Neural progenitor cell (in vitro differentiated cells): ENCODE data around the gene BARX1. TPM values are rescaled to one million over a fixed set of nuclear protein-coding genes. Genes with fewer than 3 reads are reported as not detected.
"Not testable (repeated sequence)": the region's sequence is repeated elsewhere in the genome, so short reads cannot be mapped to it uniquely, and the experiment has no call there.

ENCODE experiments used
- DNase-seq: peaks from one replicate; pipeline ENCODE4 v3.0.0-alpha.2; 2016; ENCODE audit warnings: low spot score
- H2AFZ ChIP-seq: fragments of 200-600 bp; sonication (generic); replicated peaks from 2 replicates; pipeline ENCODE4 v1.6.1; 2016; ENCODE audit warnings: antibody characterized with exemption
- H3F3A ChIP-seq: fragments of 200-600 bp; sonication (generic); 2 replicates; pipeline ENCODE4 v1.6.1; 2016; ENCODE audit warnings: antibody characterized with exemption, low read depth
- H3K27ac ChIP-seq: fragments of 200-600 bp; sonication (generic); 2 replicates; pipeline ENCODE4 v1.5.1; 2016; ENCODE audit warnings: mild to moderate bottlenecking
- H3K27me3 ChIP-seq: fragments of 200-600 bp; sonication (generic); 2 replicates; pipeline ENCODE4 v1.6.1; 2016; ENCODE audit warnings: mild to moderate bottlenecking, moderate library complexity
- H3K36me3 ChIP-seq: fragments of 200-600 bp; sonication (generic); 2 replicates; pipeline ENCODE4 v1.5.1; 2016
- H3K4me1 ChIP-seq: fragments of 200-600 bp; sonication (generic); 2 replicates; pipeline ENCODE4 v1.6.1; 2016; ENCODE audit warnings: mixed run types
- H3K4me2 ChIP-seq: fragments of 200-600 bp; sonication (generic); 2 replicates; pipeline ENCODE4 v1.6.1; 2016
- H3K4me3 ChIP-seq: fragments of 200-600 bp; sonication (generic); 2 replicates; pipeline ENCODE4 v1.5.1; 2016
- H3K79me2 ChIP-seq: fragments of 200-600 bp; sonication (generic); 2 replicates; pipeline ENCODE4 v1.6.1; 2016; ENCODE audit warnings: low read depth
- H3K9ac ChIP-seq: fragments of 200-600 bp; sonication (generic); 2 replicates; pipeline ENCODE4 v1.6.1; 2016
- H3K9me3 ChIP-seq: fragments of 200-600 bp; sonication (generic); 2 replicates; pipeline ENCODE4 v1.5.1; 2016; ENCODE audit warnings: low read depth
- H4K20me1 ChIP-seq: fragments of 200-600 bp; sonication (generic); 2 replicates; pipeline ENCODE4 v1.6.1; 2016; ENCODE audit warnings: low read depth
- H3K27ac Mint-ChIP-seq: 3 replicates; pipeline ENCODE4 v1.8.0; 2021; ENCODE audit warnings: mixed read lengths
- H3K27me3 Mint-ChIP-seq: 2 replicates; pipeline ENCODE4 v1.8.0; 2022; ENCODE audit warnings: low read depth, mild to moderate bottlenecking, inconsistent platforms, moderate library complexity, mixed read lengths; ENCODE audit not compliant: insufficient read depth
- H3K36me3 Mint-ChIP-seq: 3 replicates; pipeline ENCODE4 v1.8.0; 2021; ENCODE audit warnings: mixed read lengths
- H3K4me1 Mint-ChIP-seq: 3 replicates; pipeline ENCODE4 v1.8.0; 2021; ENCODE audit warnings: mixed read lengths
- H3K4me3 Mint-ChIP-seq: 3 replicates; pipeline ENCODE4 v1.8.0; 2021; ENCODE audit warnings: mild to moderate bottlenecking, moderate library complexity, mixed read lengths
- H3K9me3 Mint-ChIP-seq: 3 replicates; pipeline ENCODE4 v1.8.0; 2020; ENCODE audit warnings: mixed read lengths
- EZH2 ChIP-seq: fragments of 200-600 bp; sonication (generic); IDR thresholded peaks from 2 replicates; pipeline ENCODE4 v1.6.1; 2017; ENCODE audit warnings: antibody characterized with exemption, mild to moderate bottlenecking, moderate library complexity
- EZH2phosphoT487 ChIP-seq: fragments of 200-600 bp; sonication (generic); IDR thresholded peaks from 2 replicates; pipeline ENCODE4 v1.6.1; 2017; ENCODE audit warnings: antibody characterized with exemption
- total RNA-seq: library from RNA; depleted of rRNA; stranded (reverse); fragments of >200 nt; gene quantifications from 2 replicates; pipeline ENCODE4 v1.2.3, GENCODE V29; 2015; ENCODE audit warnings: low replicate concordance
- TF ChIP-seq, protein P1 (sequence below): fragments of 200-600 bp; sonication (generic); IDR thresholded peaks from 2 replicates; pipeline ENCODE4 v1.5.1; 2017; ENCODE audit warnings: antibody characterized with exemption, mild to moderate bottlenecking

The BARX1 gene
- total RNA-seq, 1 donor from 2014 or later: 0.17 TPM

DNA sequence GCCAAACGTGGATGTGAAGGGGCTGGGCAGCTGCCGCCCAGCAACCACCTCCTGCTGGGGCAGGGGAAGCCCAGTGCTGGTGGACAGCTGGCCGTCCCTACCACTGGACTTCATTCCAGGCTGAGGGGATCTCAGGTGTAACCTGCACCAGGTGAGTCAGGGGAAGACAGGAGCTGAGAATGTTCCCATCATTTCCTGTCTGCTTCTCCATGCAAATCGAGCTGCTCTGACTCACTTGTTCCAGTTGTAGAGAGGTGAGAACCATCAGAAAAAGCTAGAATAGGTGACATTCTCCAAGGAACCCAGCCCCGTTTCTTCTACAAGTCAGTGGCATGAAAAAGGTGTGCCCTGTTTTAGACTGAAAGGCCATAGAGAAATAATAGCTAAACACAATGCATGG is 21.8 kb upstream of the BARX1 start:
- H3K9ac ChIP-seq: no peak overlapping the region
- H3K4me2 ChIP-seq: no peak overlapping the region
- Mint-ChIP-seq H3K27ac (no peak overlapping the region), H3K9me3 (peaks cover 14% of the 10 kb centered on the region), H3K36me3 (no peaks in the 10 kb centered on the region), H3K4me3 (no peak overlapping the region), H3K4me1 (no peaks in the 10 kb centered on the region), H3K27me3 (peaks cover 7% of the 10 kb centered on the region)
- H3F3A ChIP-seq: no peaks in the 10 kb centered on the region
- no peak overlapping the region for H3K4me3 ChIP-seq
- TF ChIP-seq EZH2 (no peak), EZH2phosphoT487 (no peak)
- TF ChIP-seq, protein P1, sequence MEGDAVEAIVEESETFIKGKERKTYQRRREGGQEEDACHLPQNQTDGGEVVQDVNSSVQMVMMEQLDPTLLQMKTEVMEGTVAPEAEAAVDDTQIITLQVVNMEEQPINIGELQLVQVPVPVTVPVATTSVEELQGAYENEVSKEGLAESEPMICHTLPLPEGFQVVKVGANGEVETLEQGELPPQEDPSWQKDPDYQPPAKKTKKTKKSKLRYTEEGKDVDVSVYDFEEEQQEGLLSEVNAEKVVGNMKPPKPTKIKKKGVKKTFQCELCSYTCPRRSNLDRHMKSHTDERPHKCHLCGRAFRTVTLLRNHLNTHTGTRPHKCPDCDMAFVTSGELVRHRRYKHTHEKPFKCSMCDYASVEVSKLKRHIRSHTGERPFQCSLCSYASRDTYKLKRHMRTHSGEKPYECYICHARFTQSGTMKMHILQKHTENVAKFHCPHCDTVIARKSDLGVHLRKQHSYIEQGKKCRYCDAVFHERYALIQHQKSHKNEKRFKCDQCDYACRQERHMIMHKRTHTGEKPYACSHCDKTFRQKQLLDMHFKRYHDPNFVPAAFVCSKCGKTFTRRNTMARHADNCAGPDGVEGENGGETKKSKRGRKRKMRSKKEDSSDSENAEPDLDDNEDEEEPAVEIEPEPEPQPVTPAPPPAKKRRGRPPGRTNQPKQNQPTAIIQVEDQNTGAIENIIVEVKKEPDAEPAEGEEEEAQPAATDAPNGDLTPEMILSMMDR: no peak
- no peaks in the 10 kb centered on the region for H3K36me3 ChIP-seq
- no peak for DNase-seq
- H3K4me1 ChIP-seq: no peaks in the 10 kb centered on the region
- H3K9me3 ChIP-seq: peaks cover 3% of the 10 kb centered on the region
- H4K20me1 ChIP-seq: no peaks in the 10 kb centered on the region
- H3K27me3 ChIP-seq: no peaks in the 10 kb centered on the region
- H3K79me2 ChIP-seq: no peaks in the 10 kb centered on the region
- H3K27ac ChIP-seq: no peak overlapping the region
- H2AFZ ChIP-seq: no peak overlapping the region

DNA sequence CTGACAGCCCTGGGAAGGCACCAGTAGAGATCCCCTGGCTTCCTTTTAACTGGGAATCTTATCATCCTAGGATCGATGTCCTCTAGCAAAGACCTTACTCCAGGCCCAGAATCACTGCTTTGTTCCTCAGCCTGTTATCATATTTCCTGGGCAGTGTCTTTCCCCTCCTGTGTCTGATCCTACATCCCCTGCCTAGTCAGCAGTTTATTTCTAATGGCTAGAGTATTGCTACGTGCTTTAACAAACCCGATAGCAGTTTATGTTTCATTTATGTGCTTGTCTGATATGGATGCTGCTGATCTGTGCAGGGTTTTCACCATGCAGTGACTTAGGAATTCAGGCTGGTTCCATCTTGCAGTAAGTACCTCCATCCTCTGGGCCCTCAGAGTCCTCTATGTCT is 20.9 kb upstream of the BARX1 start:
- Histone ChIP-seq H3K4me3 (no peak overlapping the region), H3K27ac (no peak overlapping the region), H3K9me3 (peaks cover 3% of the 10 kb centered on the region), H3K4me1 (no peaks in the 10 kb centered on the region), H2AFZ (no peak overlapping the region), H3K79me2 (no peaks in the 10 kb centered on the region), H3K9ac (no peak overlapping the region), H3F3A (no peaks in the 10 kb centered on the region), H3K27me3 (no peaks in the 10 kb centered on the region), H4K20me1 (no peaks in the 10 kb centered on the region), H3K4me2 (no peak overlapping the region), H3K36me3 (no peaks in the 10 kb centered on the region)
- Mint-ChIP-seq H3K27ac (no peak overlapping the region), H3K27me3 (peaks cover 7% of the 10 kb centered on the region), H3K9me3 (peaks cover 16% of the 10 kb centered on the region), H3K36me3 (no peaks in the 10 kb centered on the region), H3K4me1 (no peaks in the 10 kb centered on the region), H3K4me3 (no peak overlapping the region)
- no peak for TF ChIP-seq EZH2phosphoT487
- no peak for TF ChIP-seq EZH2
- TF ChIP-seq, protein P1: no peak
- DNase-seq: no peak

DNA sequence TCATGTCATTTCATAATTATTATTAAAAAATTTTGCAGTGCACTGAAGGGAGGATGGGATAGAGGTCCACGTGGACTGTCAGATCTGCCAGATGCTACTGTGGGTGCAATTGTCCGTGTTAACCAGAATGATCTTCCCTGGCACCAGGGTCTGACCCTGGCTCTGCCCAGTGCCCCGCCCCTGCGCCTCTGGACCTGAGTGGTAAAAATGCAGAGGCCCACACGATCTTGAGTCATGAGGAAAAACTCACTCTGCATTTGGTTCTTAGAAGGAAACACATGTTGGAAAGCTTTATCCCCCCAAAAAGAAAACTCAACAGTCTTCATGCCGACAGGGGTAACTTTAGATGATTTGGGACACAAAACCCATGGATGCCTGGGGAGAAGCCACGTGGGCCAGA is 20.1 kb upstream of the BARX1 start:
- Histone ChIP-seq H3K27ac (no peak overlapping the region), H3F3A (no peaks in the 10 kb centered on the region), H4K20me1 (no peaks in the 10 kb centered on the region), H3K4me1 (no peaks in the 10 kb centered on the region), H3K4me3 (no peak overlapping the region), H3K27me3 (no peaks in the 10 kb centered on the region), H2AFZ (no peak overlapping the region), H3K79me2 (no peaks in the 10 kb centered on the region), H3K36me3 (no peaks in the 10 kb centered on the region), H3K9ac (no peak overlapping the region), H3K4me2 (no peak overlapping the region), H3K9me3 (peaks cover 3% of the 10 kb centered on the region)
- peaks cover 6% of the 10 kb centered on the region for H3K27me3 Mint-ChIP-seq
- H3K36me3 Mint-ChIP-seq: no peaks in the 10 kb centered on the region
- no peak for DNase-seq
- H3K9me3 Mint-ChIP-seq: peaks cover 16% of the 10 kb centered on the region
- no peak overlapping the region for H3K4me3 Mint-ChIP-seq
- TF ChIP-seq EZH2phosphoT487: no peak
- no peak for TF ChIP-seq EZH2
- TF ChIP-seq, protein P1: no peak
- no peaks in the 10 kb centered on the region for H3K4me1 Mint-ChIP-seq
- H3K27ac Mint-ChIP-seq: no peak overlapping the region

DNA sequence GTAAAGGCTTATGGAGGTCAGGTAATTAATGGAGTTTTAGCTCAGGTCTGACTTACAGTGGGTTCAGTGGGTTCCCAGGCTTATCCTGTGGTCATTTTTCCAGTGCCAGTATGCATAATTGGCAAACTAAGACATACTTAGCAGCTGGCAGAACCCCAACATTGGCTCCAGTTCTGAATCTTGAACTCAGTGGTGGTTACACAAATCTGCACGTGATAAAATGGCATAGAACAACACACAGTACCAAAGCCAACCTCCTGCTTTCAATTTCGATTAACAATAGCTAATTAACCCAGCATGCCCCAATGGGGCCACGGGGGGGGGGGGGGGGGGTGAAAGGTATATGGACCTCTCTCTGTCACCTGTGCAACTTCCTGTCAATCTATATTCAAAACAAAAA is 19.0 kb upstream of the BARX1 start:
- Histone ChIP-seq H3K4me2 (no peak overlapping the region), H3F3A (no peaks in the 10 kb centered on the region), H3K4me1 (no peaks in the 10 kb centered on the region), H3K27me3 (no peaks in the 10 kb centered on the region), H3K79me2 (no peaks in the 10 kb centered on the region), H3K9ac (no peak overlapping the region), H2AFZ (no peak overlapping the region), H4K20me1 (no peaks in the 10 kb centered on the region), H3K9me3 (peaks cover 3% of the 10 kb centered on the region), H3K27ac (no peak overlapping the region), H3K4me3 (no peak overlapping the region), H3K36me3 (no peaks in the 10 kb centered on the region)
- no peaks in the 10 kb centered on the region for H3K4me1 Mint-ChIP-seq
- peaks cover 4% of the 10 kb centered on the region for H3K27me3 Mint-ChIP-seq
- no peak for TF ChIP-seq EZH2
- no peak for TF ChIP-seq EZH2phosphoT487
- TF ChIP-seq, protein P1: no peak
- no peaks in the 10 kb centered on the region for H3K36me3 Mint-ChIP-seq
- peaks cover 19% of the 10 kb centered on the region for H3K9me3 Mint-ChIP-seq
- no peak overlapping the region for H3K4me3 Mint-ChIP-seq
- no peak for DNase-seq
- H3K27ac Mint-ChIP-seq: no peak overlapping the region

DNA sequence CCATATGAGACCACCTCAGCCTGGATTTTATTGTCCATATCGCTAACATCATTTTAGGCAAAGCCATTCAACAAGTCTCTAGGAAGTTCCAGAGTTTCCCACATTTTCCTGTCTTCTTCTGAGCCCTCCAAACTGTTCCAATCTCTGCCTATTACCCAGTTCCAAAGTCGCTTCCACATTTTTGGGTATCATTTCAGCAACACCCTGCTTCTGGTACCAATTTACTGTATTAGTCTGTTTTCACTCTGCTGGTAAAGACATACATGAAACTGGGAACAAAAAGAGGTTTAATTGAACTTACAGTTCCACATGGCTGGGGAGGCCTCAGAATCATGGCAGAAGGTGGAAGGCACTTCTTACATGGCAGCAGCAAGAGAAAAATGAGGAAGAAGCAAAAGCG is 17.5 kb upstream of the BARX1 start:
- H3K4me1 ChIP-seq, H3K27ac Mint-ChIP-seq, H3K36me3 Mint-ChIP-seq, H3K27me3 ChIP-seq, H4K20me1 ChIP-seq, H3K79me2 ChIP-seq, DNase-seq, H3K27me3 Mint-ChIP-seq, H3K27ac ChIP-seq, H3K9ac ChIP-seq, H3K4me1 Mint-ChIP-seq, H3F3A ChIP-seq, H2AFZ ChIP-seq, H3K9me3 ChIP-seq, H3K4me3 Mint-ChIP-seq, H3K4me3 ChIP-seq, H3K36me3 ChIP-seq, H3K4me2 ChIP-seq: not testable (repeated sequence)
- peaks cover 19% of the 10 kb centered on the region for H3K9me3 Mint-ChIP-seq
